ENCODE data around the gene SLC46A2.

SLC46A2 gene

DNA sequence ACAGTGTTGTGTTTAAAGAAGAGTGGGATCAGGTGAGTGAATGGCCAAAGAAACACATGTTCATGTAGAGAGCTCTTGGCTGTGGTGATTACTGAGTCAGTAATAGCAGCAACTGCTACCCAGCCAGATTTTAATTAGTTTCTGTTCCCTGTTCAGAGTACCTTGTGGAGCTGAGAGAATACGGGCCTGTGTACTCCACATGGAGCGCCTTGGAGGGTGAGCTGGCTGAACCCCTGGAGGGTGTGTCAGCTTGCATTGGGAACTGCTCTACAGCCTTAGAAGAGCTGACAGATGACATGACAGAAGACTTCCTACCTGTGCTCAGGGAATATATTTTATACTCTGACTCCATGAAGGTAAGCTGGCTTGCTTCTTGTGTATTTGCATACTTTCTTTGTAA, 52.3 kb downstream of the SLC46A2 start:
- in situ Hi-C loops (cut with MboI; ENCODE audit: low sequenced_read_pairs) = loop anchor here (10.0 kb wide), 1 partner anchor 46 kb away; no protein-coding TSS in a partner anchor

DNA sequence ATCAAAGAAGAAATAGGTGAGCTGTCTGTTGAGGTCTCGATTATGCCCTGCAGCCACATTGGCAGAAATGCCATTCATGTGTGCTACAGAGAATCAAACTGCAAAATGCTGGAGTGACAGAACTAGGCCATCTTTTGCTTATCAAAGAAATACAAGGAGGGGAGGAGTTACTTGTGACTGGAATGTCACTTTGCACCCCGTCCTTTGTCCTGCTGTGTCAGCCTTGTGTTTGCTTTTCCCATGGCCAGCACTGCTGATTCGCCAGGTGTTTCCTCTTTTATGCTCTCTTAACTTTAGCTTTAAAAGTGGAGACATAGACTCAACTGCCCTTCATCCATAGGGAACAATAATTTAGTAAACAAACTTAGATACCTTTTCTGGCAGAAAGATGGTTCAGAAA, 54.3 kb downstream of the SLC46A2 start:
- in situ Hi-C loops (cut with MboI; ENCODE audit: low sequenced_read_pairs) = loop anchor here (10.0 kb wide), 1 partner anchor 48 kb away; no protein-coding TSS in a partner anchor

DNA sequence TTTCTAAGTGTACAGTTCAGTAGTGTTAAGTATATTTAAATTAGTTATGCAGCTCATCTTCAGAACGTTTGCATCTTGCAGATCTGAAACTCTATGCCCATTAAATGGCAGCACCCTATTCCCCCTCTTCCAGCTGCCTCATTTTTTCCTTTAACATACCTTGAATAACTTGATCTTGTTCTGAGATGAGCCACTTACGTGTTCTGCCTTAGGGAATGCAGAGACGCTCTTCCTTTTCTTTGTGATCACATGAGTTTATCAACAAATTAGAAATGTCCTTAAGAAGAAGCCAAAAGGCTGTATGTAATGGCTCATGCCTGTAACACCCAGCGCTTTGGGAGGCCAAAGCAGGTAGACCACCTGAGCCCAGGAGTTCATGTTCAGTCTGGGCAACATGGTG, 57.6 kb downstream of the SLC46A2 start:
- in situ Hi-C loops (cut with MboI; ENCODE audit: low sequenced_read_pairs) = loop anchor here (10.0 kb wide), 1 partner anchor 52 kb away; no protein-coding TSS in a partner anchor

DNA sequence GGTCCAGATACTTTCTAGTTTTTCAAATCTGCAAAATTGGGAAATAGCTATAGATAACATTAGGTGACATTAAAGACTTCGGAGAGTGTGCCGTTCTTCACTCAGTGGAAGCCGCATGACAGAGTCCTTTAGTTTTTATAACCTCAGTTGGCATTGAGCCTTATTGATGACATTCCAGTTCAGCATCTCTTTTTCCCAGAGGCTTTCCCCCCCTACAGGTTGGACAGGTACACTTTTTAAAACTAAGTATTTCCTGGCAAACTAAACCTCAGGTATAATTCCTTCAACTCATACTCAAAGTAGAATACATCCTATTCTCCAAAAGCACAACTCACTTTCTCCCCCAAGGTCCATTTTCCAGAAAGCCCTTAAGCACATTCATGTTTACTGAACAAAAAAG, 58.7 kb downstream of the SLC46A2 start:
- in situ Hi-C loops (cut with MboI; ENCODE audit: low sequenced_read_pairs) = loop anchor here (10.0 kb wide), 1 partner anchor 53 kb away; no protein-coding TSS in a partner anchor

DNA sequence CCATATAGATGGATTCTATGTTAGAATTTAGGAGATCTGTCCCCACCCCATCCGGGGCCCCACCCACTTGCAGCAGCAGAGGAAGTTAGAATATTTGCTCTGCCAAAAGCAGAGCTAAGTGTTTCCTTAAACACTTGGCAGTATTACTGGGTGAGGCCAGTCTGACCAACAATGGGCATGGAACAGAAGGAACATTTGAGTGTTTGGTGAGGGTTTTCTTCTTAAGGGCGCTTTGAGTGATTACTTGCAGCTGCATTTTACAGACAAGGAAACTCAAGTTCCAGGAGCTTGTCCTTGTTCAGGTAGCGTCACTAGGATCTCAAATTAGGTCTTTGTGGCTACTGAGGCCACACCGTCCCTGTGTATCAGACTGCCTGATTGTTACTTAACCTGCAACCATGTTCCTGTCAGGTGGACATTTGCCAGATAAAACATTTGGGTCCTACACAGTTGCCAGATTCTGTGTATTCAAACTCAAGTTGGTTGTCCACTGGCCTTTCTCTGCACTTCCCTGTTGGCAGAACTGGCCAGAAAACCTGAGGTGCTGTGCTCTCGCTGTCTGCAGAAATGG, 59.3 kb downstream of the SLC46A2 start:
- in situ Hi-C loops (cut with MboI; ENCODE audit: low sequenced_read_pairs) = loop anchor here (10.0 kb wide), 1 partner anchor 53 kb away; no protein-coding TSS in a partner anchor

All from HL-60/S4 treated with phorbol 12-myristate 13-acetate at 8.2 ng/mL for 4 days and 3 days (cell line).